ENCODE results near the gene GAREM2. TPM values are rescaled to one million over a fixed set of nuclear protein-coding genes. Genes with fewer than 3 reads are reported as not detected.

The GAREM2 gene
- total and polyA plus RNA-seq, 9 of the 15 experiments (the other 6 are each of a cell fraction or from before 2014, with no cell fraction given), result 1.7 to 12.4 (median 2.5) TPM

- ChIA-PET CTCF (ENCODE audit: low intra/inter-chr PET ratio) (no interaction called here), POLR2A (no interaction called here)
- no peak overlapping the region for H3K4me2 ChIP-seq (ENCODE audit: insufficient read depth, low read length)
- no peaks in the 10 kb centered on the region; the same call in none of the 2 replicates for H3K9me3 ChIP-seq (replicated peaks; ENCODE audit: control insufficient read depth, insufficient read depth, low read depth, low read length)
- DNase-seq (ENCODE audit: extremely low read depth in 1 of 4, low spot score in 3 of 4), result no peak
- BruUV-seq (replicated peaks), result no TSS peak
- no peaks in the 10 kb centered on the region for H4K20me1 ChIP-seq (replicated peaks; ENCODE audit: control insufficient read depth, insufficient read depth, low read length)
- H3K79me2 ChIP-seq (ENCODE audit: control insufficient read depth, insufficient read depth, low read length), result no peaks in the 10 kb centered on the region
- H2AFZ ChIP-seq (ENCODE audit: low read depth, low read length), result no peak overlapping the region
- no peaks in the 10 kb centered on the region for H3K36me3 ChIP-seq (ENCODE audit: control insufficient read depth, insufficient read depth, low read length)
- no peak for FAIRE-seq
- TF ChIP-seq HMG20B (CRISPR knock-in tag; IDR thresholded peaks at IDR 0.05) (no peak), PREB (CRISPR knock-in tag; IDR thresholded peaks at IDR 0.05) (no peak), MAZ (CRISPR knock-in tag; conservative IDR thresholded peaks at IDR 0.05 in 1 of 2, IDR thresholded peaks at IDR 0.05 in 1 of 2) (no peak), LCOR (CRISPR knock-in tag; IDR thresholded peaks at IDR 0.05) (no peak), HNRNPH1 (optimal IDR thresholded peaks at IDR 0.05; ENCODE audit: low read depth, low read length) (no peak), ZBTB1 (CRISPR knock-in tag; IDR thresholded peaks at IDR 0.05; ENCODE audit: borderline replicate concordance, low read depth) (no peak)
- H3K27ac ChIP-seq (ENCODE audit: extremely low read depth, low read depth, low read length), result no peak overlapping the region
- ATAC-seq, result no peak
- 22% methylated on average over 7 of the region's 7 CpGs for WGBS (ENCODE audit: insufficient coverage, low coverage, missing lambda C conversion rate)
- H3K9ac ChIP-seq (ENCODE audit: insufficient read depth in 1 of 2, low read depth in 2 of 2, low read length in 2 of 2), result no peak overlapping the region
- in situ Hi-C loops (cut with MboI), result no loop called here
- H3K27me3 ChIP-seq (ENCODE audit: control insufficient read depth in 2 of 2, insufficient read depth in 2 of 2, low read length in 2 of 2), result peaks cover 0 to 5% of the 10 kb centered on the region in 2 experiments; a peak in 2 of 5 replicates
- H3K4me1 ChIP-seq (replicated peaks in 1 of 2; ENCODE audit: control insufficient read depth in 2 of 2, insufficient read depth in 2 of 2, low read length in 2 of 2), result no peaks in the 10 kb centered on the region; a peak in 1 of 5 replicates
- no peaks in the 10 kb centered on the region for H3K9me1 ChIP-seq (ENCODE audit: control insufficient read depth, insufficient read depth, low read length)
- no peak overlapping the region for H3K4me3 ChIP-seq
- intact Hi-C loops (cut with micrococcal nuclease), result no loop called here
These were observed 11.0 kb upstream of the GAREM2 start for GRCh38 chr2:26161926-26162325.
